B cell (primary cell): Measurements from ENCODE around the gene C15orf39. TPM values are rescaled to one million over a fixed set of nuclear protein-coding genes. Genes with fewer than 3 reads are reported as not detected.

Source experiments
- ATAC-seq: fragments of 200-7000 bp; cut with Tn5 transposase; one replicate; pipeline ENCODE4 v1.10.0; 2021; ENCODE audit warnings: low read depth, mild to moderate bottlenecking, moderate number of reproducible peaks, moderate library complexity
- CTCF ChIA-PET: fragments of 350-600 bp; sonication (Branson Sonifier 250); formaldehyde crosslinking; loops from one replicate; lab custom pipeline; 2021; ENCODE audit warnings: antibody characterized with exemption, inconsistent platforms; lab: Charles Lee
- POLR2A ChIA-PET: fragments of 350-600 bp; sonication (Branson Sonifier 250); formaldehyde crosslinking; loops from one replicate; lab custom pipeline; 2021; ENCODE audit warnings: antibody characterized with exemption; lab: Charles Lee
- DNase-seq: peaks from one replicate; pipeline ENCODE4 v3.0.0; 2013
- H2AFZ ChIP-seq: 2 replicates; pipeline ENCODE4 v1.6.1; 2012; ENCODE audit warnings: mild to moderate bottlenecking, low read depth, low read length; ENCODE audit not compliant: insufficient read depth, poor library complexity, severe bottlenecking
- H3K27ac ChIP-seq, 2 donors: 1 replicate in 1 of 2; 2 replicates in 1 of 2; pipeline ENCODE4 v1.5.1; 2012 to 2013; ENCODE audit warnings: low read length in 2 of 2, mild to moderate bottlenecking in 2 of 2, moderate library complexity in 1 of 2
- H3K27me3 ChIP-seq, 4 experiments: fragments of 200-600 bp in 1 of 4; sonication (generic) in 1 of 4; replicated peaks in 1 of 4; 1 replicate in 2 of 4; 2 replicates in 2 of 4; pipeline versions ENCODE4 v1.6.1 to v1.7.0; 2013 to 2016; ENCODE audit warnings: low read length in 3 of 4, mild to moderate bottlenecking in 2 of 4, mixed read lengths in 1 of 4, moderate library complexity in 1 of 4; ENCODE audit not compliant: insufficient read depth in 4 of 4, control insufficient read depth in 3 of 4; ENCODE audit errors: control extremely low read depth in 1 of 4
- H3K36me3 ChIP-seq, 2 experiments: replicated peaks in 1 of 2; 1 replicate in 1 of 2; 2 replicates in 1 of 2; pipeline versions ENCODE4 v1.6.1 to v1.7.1; 2013; ENCODE audit warnings: low read length in 1 of 2; ENCODE audit not compliant: insufficient read depth in 2 of 2, control insufficient read depth in 1 of 2; ENCODE audit errors: control extremely low read depth in 1 of 2, extremely low read depth in 1 of 2
- H3K4me1 ChIP-seq, 2 donors: fragments of 200-600 bp in 1 of 2; sonication (generic) in 1 of 2; 1 replicate in 1 of 2; 2 replicates in 1 of 2; pipeline versions ENCODE4 v1.5.1 to v1.6.1; 2013 to 2017; ENCODE audit warnings: low read length in 2 of 2; ENCODE audit not compliant: control insufficient read depth in 2 of 2, insufficient read depth in 2 of 2
- H3K4me2 ChIP-seq: replicated peaks from 2 replicates; pipeline ENCODE3; 2012; ENCODE audit warnings: mild to moderate bottlenecking, low read depth, low read length; ENCODE audit not compliant: poor library complexity, severe bottlenecking
- H3K4me3 ChIP-seq, 5 experiments: fragments of 200-600 bp in 1 of 5; sonication (generic) in 1 of 5; 1 replicate in 3 of 5; 2 replicates in 2 of 5; pipeline versions ENCODE4 v1.5.1 to v1.7.0; 2011 to 2016; ENCODE audit warnings: low read length in 4 of 5, mild to moderate bottlenecking in 4 of 5, low read depth in 2 of 5, control low read depth in 1 of 5, moderate library complexity in 1 of 5; ENCODE audit not compliant: insufficient read depth in 1 of 5; ENCODE audit errors: control extremely low read depth in 1 of 5, extremely low read depth in 1 of 5
- H3K79me2 ChIP-seq: fragments of 200-600 bp; sonication (generic); one replicate; pipeline ENCODE4 v1.6.0; 2016; ENCODE audit warnings: low read length; ENCODE audit not compliant: control insufficient read depth, insufficient read depth
- H3K9ac ChIP-seq: fragments of 200-600 bp; sonication (generic); 2 replicates; pipeline ENCODE4 v1.6.1; 2017; ENCODE audit warnings: mild to moderate bottlenecking, low read length, moderate library complexity
- H3K9me3 ChIP-seq, 3 donors: one replicate each; pipeline versions ENCODE4 v1.6.1 to v1.7.1; 2013; ENCODE audit warnings: low read length in 2 of 3; ENCODE audit not compliant: control insufficient read depth in 2 of 3, insufficient read depth in 1 of 3; ENCODE audit errors: control extremely low read depth in 1 of 3
- H4K20me1 ChIP-seq: 2 replicates; pipeline ENCODE4 v1.6.0; 2012; ENCODE audit warnings: mild to moderate bottlenecking, low read length; ENCODE audit not compliant: insufficient read depth, control insufficient read depth, poor library complexity, severe bottlenecking
- H3K27ac Mint-ChIP-seq: one replicate; pipeline ENCODE4 v1.8.0; 2021; ENCODE audit warnings: mixed read lengths
- H3K27me3 Mint-ChIP-seq: one replicate; pipeline ENCODE4 v1.8.0; 2021; ENCODE audit warnings: mixed read lengths
- H3K4me1 Mint-ChIP-seq: one replicate; pipeline ENCODE4 v1.8.0; 2021; ENCODE audit warnings: mixed read lengths
- H3K4me3 Mint-ChIP-seq: one replicate; pipeline ENCODE4 v1.8.0; 2021; ENCODE audit warnings: mixed read lengths
- H3K9me3 Mint-ChIP-seq: one replicate; pipeline ENCODE4 v1.8.0; 2022; ENCODE audit warnings: mixed read lengths; ENCODE audit not compliant: insufficient read depth
- EZH2 ChIP-seq: IDR thresholded peaks from 2 replicates; pipeline ENCODE4 v1.6.1; 2012; ENCODE audit warnings: borderline replicate concordance, low read depth, mild to moderate bottlenecking, moderate library complexity, low read length; ENCODE audit not compliant: insufficient read depth, poor library complexity, severe bottlenecking
- WGBS: methylation state at CpG from one replicate; pipeline ENCODE4 v1.1.5; 2013; ENCODE audit warnings: missing lambda C conversion rate; ENCODE audit not compliant: insufficient coverage; 5-methylcytosine and 5-hydroxymethylcytosine counted together
- intact Hi-C: fragments of 100-400 bp; cut with micrococcal nuclease; formaldehyde crosslinking; loops from one replicate; pipeline ENCODE4 v1.10.0; 2022
- polyA plus RNA-seq: library from polyadenylated mRNA; depleted of rRNA; stranded (reverse); fragments of >200 nt; gene quantifications from 2 replicates; pipeline ENCODE4 v1.2.3, GENCODE V29; 2012
- total RNA-seq, 2 donors: library from RNA; stranded (reverse); fragments of 120-200 nt in 1 of 2; gene quantifications; 1 replicate in 1 of 2; 2 replicates in 1 of 2; pipeline versions ENCODE4 v1.2.3 to v1.2.4, GENCODE V29; 2013 to 2022
- TF ChIP-seq, protein P1 (sequence below): fragments of 200-600 bp; IDR thresholded peaks from one replicate; pipeline ENCODE4 v1.8.0; 2022; ENCODE audit warnings: antibody characterized with exemption, mild to moderate bottlenecking

The C15orf39 gene
- total and polyA plus RNA-seq, 2 donors (not counting 1 experiment from before 2014, with no cell fraction given): 12.4 to 72.7 TPM

- H3K27me3 ChIP-seq: peaks cover 0 to 13% (median 4%) of the 10 kb centered on the region in 4 experiments
- no peaks in the 10 kb centered on the region for H3K79me2 ChIP-seq
- H3K4me1 ChIP-seq: no peaks in the 10 kb centered on the region
- Mint-ChIP-seq H3K4me1 (no peaks in the 10 kb centered on the region), H3K4me3 (no peak overlapping the region), H3K9me3 (no peaks in the 10 kb centered on the region), H3K27ac (no peak overlapping the region), H3K27me3 (peaks cover 20% of the 10 kb centered on the region)
- H3K4me2 ChIP-seq: no peak overlapping the region
- H3K27ac ChIP-seq: no peak overlapping the region
- H4K20me1 ChIP-seq: no peaks in the 10 kb centered on the region
- TF ChIP-seq, protein P1, sequence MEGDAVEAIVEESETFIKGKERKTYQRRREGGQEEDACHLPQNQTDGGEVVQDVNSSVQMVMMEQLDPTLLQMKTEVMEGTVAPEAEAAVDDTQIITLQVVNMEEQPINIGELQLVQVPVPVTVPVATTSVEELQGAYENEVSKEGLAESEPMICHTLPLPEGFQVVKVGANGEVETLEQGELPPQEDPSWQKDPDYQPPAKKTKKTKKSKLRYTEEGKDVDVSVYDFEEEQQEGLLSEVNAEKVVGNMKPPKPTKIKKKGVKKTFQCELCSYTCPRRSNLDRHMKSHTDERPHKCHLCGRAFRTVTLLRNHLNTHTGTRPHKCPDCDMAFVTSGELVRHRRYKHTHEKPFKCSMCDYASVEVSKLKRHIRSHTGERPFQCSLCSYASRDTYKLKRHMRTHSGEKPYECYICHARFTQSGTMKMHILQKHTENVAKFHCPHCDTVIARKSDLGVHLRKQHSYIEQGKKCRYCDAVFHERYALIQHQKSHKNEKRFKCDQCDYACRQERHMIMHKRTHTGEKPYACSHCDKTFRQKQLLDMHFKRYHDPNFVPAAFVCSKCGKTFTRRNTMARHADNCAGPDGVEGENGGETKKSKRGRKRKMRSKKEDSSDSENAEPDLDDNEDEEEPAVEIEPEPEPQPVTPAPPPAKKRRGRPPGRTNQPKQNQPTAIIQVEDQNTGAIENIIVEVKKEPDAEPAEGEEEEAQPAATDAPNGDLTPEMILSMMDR: no peak
- no peak for TF ChIP-seq EZH2
- H3K4me3 ChIP-seq: no peak overlapping the region
- intact Hi-C loops: no loop called here
- no peak overlapping the region for H3K9ac ChIP-seq
- ChIA-PET POLR2A (no interaction called here), CTCF (no interaction called here)
- H3K36me3 ChIP-seq: no peaks in the 10 kb centered on the region
- WGBS: 75% methylated on average over 14 of the region's 14 CpGs
- no peak overlapping the region for H2AFZ ChIP-seq
- peaks cover 0 to 7% (median 0%) of the 10 kb centered on the region in 3 donors for H3K9me3 ChIP-seq
- ATAC-seq (no peak), DNase-seq (no peak)
Measured at GRCh38 chr15:75233504-75234190, 32.0 kb downstream of the C15orf39 start.

GRCh38 chr15:75234191-75234810 is 32.6 kb downstream of the C15orf39 start:
- Mint-ChIP-seq H3K4me1 (no peaks in the 10 kb centered on the region), H3K9me3 (no peaks in the 10 kb centered on the region), H3K27ac (no peak overlapping the region), H3K27me3 (peaks cover 25% of the 10 kb centered on the region), H3K4me3 (no peak overlapping the region)
- no peak for ATAC-seq
- H3K79me2 ChIP-seq: no peaks in the 10 kb centered on the region
- intact Hi-C loops: no loop called here
- POLR2A ChIA-PET: no interaction called here
- no peaks in the 10 kb centered on the region for H3K4me1 ChIP-seq
- TF ChIP-seq EZH2: no peak
- TF ChIP-seq, protein P1: no peak
- no peaks in the 10 kb centered on the region for H3K36me3 ChIP-seq
- H3K27me3 ChIP-seq: peaks cover 0 to 13% (median 4%) of the 10 kb centered on the region in 4 experiments
- H3K4me2 ChIP-seq: no peak overlapping the region
- H3K4me3 ChIP-seq: no peak overlapping the region
- H3K27ac ChIP-seq: no peak overlapping the region
- no peak for DNase-seq
- H3K9me3 ChIP-seq: peaks cover 0 to 7% (median 0%) of the 10 kb centered on the region in 3 donors
- WGBS: 95% methylated on average over 4 of the region's 5 CpGs
- CTCF ChIA-PET: no interaction called here
- H3K9ac ChIP-seq: no peak overlapping the region
- H2AFZ ChIP-seq: no peak overlapping the region
- H4K20me1 ChIP-seq: no peaks in the 10 kb centered on the region
